Measurements from ENCODE around the gene TIMM17A. TPM values are rescaled to one million over a fixed set of nuclear protein-coding genes. Genes with fewer than 3 reads are reported as not detected.

The TIMM17A gene
- 71.1 and 85.0 TPM in 2 replicates for total RNA-seq (2014; rRNA removed; shearing (Covaris generic))

DNA sequence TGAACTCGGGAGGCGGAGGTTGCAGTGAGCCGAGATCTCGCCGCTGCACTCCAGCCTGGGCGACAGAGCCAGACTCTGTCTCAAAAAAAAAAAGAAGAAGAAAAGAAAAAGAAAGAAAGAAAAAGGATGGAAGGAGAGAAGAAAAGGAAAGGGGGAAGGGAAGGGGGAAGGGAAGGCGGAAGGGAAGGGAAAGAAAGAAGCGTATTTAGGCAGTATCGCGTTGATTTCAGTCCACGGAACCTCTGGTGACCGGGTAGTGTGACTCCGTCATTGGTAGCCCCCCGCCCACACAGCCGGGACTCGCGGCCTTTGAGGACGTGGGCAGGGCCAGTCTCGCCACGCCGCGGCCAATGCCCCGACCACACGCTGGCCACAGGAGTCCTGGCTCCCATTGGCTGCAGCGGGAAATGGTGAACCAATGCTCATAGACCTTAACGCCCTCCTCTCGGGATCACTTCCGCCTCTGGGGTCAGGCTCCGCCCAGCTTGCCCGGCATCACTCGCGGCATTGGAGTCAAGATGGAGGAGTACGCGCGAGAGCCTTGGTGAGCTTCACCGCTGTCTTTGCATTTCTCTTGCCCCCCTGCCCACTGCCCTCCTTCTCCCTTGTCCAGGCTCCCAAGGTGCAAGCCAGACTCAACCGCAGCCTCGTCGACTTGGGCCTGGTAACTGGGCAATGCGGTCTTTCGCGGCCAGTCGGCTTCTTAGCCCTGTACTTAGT lies at the start of gene TIMM17A:
TSS of gene TIMM17A (plus strand) at position 495 of the 720 bp plus-strand sequence. CDS start at position 519, 24 bp downstream.
- DNase-seq (ENCODE audit: low spot score) = peak; percentile 99
- in situ Hi-C loops (cut with HindIII; ENCODE audit: low sequenced_read_pairs) = no loop called here

DNA sequence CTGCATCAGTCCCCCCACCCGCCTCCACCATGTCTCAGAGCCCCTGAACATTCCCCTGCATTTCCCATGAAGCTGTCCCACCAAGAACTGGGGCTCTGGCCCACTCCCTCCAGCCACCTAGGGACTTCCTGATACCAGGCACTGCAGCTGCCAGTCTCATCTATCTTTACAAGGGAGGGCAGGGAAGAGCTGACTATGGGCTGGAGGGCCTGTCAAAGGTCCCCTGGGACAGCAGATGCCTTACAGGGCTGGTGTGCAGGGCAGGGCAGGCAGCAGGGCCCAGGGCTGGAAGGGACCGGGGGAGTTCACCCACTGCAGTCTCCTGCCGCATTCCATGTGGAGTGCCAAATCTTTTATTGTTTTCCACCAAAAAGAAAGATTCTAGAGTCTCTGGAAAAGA lies 49.0 kb upstream of the TIMM17A start:
- in situ Hi-C loops (cut with HindIII; ENCODE audit: low sequenced_read_pairs) = no loop called here
- no peak for DNase-seq (ENCODE audit: low spot score)

- no peak for DNase-seq (ENCODE audit: low spot score)
- in situ Hi-C loops (cut with HindIII; ENCODE audit: low sequenced_read_pairs) = no loop called here
Measured at GRCh38 chr1:201907621-201908020, 47.7 kb upstream of the TIMM17A start.

DNA sequence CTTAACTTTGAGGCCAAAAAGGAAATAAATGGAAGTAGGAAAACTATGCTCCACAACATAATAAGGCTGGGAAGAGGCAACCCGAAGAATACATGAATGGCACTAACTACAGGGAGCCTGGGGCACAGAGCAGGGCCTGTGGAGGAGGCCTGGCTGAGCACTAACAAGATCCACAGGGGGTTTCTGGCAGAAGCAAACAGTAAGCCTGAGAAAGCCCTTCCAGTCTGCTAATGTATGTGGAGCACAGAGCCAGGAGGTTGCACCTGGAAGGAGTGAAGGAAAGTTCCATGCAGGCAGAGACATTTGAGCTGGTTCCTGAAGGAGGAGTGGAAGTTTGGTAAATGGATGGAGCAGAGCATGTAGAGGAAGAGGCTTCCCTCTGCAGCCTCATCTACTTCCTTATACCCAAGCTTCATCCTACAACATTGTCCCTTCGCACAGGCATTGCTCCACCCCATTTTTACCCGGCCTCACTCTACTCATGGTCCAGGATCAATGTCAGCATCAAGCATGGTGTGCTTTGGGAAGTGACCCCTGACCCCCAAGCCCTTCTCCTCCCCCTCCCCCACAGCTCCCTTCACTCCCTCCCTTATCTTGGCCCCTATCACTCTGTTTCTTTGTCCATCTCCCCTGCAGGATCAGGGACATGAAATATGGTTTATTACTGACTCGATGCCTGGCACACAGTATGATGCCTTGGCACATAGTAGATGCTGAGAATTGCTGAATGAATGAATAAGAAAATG lies 43.3 kb upstream of the TIMM17A start:
- DNase-seq (ENCODE audit: low spot score) = no peak

DNA sequence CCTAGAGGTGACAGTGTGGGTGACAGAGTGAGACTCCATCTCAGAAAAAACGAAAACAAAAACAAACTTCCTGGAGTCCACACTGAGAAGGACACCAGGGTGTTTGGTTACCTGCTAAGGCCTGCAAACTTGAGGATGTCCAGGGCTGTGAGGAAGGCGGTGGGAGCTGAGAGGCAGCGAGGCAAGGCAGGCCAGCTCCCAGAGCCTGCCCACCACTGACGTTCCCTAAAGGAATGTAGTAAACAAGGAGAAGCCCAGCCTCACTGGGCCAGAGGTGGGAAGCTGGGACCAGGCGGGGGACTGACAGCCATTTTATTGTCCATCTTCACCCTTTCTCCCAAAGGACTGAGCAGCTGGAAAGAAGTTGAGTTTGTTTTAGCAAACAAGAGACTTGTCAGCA lies 42.5 kb upstream of the TIMM17A start:
- DNase-seq (ENCODE audit: low spot score) = no peak
- in situ Hi-C loops (cut with HindIII; ENCODE audit: low sequenced_read_pairs) = no loop called here

More for the DNA sequence above, 43.3 kb upstream of the TIMM17A start:
- in situ Hi-C loops (cut with HindIII; ENCODE audit: low sequenced_read_pairs) = no loop called here

DNA sequence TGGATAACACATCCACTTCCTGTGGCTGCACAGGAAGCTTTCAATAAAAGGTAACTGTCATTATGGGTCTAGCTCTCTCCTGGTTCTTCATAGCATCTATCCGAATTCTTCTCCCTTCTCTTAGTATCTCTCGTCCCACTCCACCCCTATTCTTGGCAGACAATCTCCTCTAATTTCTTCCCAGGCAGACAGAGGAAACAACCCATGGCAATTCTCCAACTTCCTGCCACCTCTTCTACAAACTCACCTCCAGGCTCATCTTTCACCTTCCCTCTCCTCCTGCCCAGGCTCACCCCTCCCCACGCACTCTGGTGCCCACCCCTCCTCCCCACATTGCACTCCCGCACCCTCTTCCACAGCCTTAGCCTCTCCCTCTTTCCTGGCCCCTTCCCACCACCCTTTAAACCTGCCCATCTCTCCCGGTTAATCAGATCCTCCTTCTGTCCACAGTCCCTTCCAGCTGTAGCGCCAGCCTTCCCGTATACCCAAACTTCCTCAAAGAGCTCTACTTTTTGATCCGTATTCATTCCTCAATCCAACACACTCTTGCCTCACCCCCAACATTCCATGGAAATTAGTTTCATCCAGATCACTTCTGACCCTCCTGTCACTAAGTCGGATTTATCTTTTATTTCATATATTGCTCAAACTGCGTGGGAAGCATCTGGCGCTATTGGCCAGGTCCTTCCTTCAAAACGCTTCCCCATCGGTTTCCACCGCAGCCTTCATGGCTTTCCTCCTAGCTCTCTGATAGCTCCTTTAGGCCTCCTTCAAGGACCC lies 40.7 kb upstream of the TIMM17A start:
- in situ Hi-C loops (cut with HindIII; ENCODE audit: low sequenced_read_pairs) = no loop called here
- no peak for DNase-seq (ENCODE audit: low spot score)

DNA sequence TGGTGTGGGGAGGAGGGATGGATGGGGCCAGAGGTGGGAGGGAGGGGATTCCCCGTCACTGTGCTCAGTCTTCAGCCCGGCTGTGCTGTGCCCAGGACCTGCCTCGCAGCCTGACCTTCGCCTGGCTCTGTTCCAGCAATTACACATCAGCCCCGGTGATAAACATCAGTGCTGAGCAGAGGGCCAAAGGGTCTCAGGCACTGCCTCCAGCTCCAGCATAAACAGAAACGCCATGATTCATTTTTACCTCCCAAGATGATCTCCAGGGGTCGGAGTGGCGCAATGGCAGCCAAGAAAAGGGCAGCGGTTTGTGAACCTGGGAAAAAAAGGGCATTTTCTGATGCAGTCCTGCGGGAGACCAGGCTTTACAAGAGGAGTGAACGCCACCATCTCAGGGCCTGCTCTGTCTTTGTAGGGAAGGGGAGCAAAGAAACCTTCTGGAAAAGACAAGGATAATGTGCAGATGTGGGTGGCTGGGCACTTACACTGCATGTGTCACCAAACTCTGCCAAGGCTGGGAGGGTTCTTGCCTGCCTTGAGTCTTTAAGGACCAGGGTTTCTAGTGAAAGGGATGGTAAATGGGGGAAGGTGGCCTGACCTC lies 38.6 kb upstream of the TIMM17A start:
- in situ Hi-C loops (cut with HindIII; ENCODE audit: low sequenced_read_pairs) = no loop called here
- no peak for DNase-seq (ENCODE audit: low spot score)

- in situ Hi-C loops (cut with HindIII; ENCODE audit: low sequenced_read_pairs) = no loop called here
- DNase-seq (ENCODE audit: low spot score) = no peak
Measured at GRCh38 chr1:201917362-201918033, 37.8 kb upstream of the TIMM17A start.

DNA sequence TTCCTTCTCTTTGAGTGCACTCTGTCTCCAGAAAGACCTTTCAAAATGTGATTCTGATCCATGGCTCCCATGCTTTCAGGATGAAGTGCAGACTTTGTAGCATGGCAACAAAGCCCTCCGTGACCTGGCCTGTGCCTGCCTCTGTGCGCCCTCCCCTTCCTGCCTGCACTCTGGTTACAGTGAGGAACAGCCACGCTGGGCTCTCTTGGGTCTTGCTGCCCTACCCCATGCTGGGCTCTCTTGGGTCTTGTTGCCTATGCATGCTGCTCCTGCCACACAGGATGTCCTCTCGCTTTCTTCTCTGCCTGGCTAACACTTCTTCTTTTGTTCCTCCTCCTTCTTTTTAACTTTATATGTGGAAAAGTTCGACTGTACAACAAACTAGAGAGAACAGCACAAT lies 37.0 kb upstream of the TIMM17A start:
- no peak for DNase-seq (ENCODE audit: low spot score)
- in situ Hi-C loops (cut with HindIII; ENCODE audit: low sequenced_read_pairs) = no loop called here

GRCh38 chr1:201921952-201922558 lies 33.2 kb upstream of the TIMM17A start:
- no peak for DNase-seq (ENCODE audit: low spot score)
- in situ Hi-C loops (cut with HindIII; ENCODE audit: low sequenced_read_pairs) = no loop called here

DNA sequence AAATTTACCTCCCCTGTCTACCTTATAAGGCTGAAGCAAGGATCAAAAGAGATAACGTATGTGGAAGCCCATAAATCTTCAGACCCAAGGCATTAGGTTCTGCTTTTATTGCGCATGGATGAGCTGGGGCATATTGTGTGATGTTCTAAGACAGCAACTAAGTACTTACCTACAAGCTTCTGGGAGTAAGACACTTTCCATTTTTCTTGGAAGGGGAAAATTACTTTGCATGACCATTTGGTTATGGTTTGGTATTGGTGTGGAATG lies 30.1 kb upstream of the TIMM17A start:
- in situ Hi-C loops (cut with HindIII; ENCODE audit: low sequenced_read_pairs) = no loop called here

GRCh38 chr1:201925981-201926645 lies 29.2 kb upstream of the TIMM17A start:
- DNase-seq (ENCODE audit: low spot score) = no peak
- in situ Hi-C loops (cut with HindIII; ENCODE audit: low sequenced_read_pairs) = no loop called here

More for the DNA sequence above, 30.1 kb upstream of the TIMM17A start:
- DNase-seq (ENCODE audit: low spot score) = no peak

- in situ Hi-C loops (cut with HindIII; ENCODE audit: low sequenced_read_pairs) = no loop called here
- DNase-seq (ENCODE audit: low spot score) = no peak
Measured at GRCh38 chr1:201928266-201928665, 27.0 kb upstream of the TIMM17A start.

- no peak for DNase-seq (ENCODE audit: low spot score)
- in situ Hi-C loops (cut with HindIII; ENCODE audit: low sequenced_read_pairs) = no loop called here
Measured at GRCh38 chr1:201930137-201930536, 25.2 kb upstream of the TIMM17A start.

DNA sequence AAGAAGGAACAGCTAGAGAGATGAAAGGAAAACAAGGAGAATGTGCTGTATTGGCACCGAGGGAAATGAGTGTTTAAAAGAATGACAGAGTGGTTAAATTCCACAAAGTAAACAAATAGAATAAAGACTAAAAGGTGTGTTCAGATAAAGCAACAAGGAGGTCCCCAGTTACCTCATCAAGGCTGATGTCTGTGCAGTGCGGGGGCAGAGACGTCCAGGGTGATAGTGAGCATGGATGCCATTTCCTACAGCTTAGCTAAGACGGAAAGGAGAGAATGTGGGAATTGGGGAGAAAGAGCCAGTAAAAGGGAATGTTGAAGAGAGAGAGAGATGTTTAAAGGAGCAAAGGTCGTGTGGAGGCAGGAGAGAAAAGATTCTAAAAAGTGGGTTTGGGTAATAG lies 24.5 kb upstream of the TIMM17A start:
- DNase-seq (ENCODE audit: low spot score) = no peak
- in situ Hi-C loops (cut with HindIII; ENCODE audit: low sequenced_read_pairs) = no loop called here

- in situ Hi-C loops (cut with HindIII; ENCODE audit: low sequenced_read_pairs) = no loop called here
- no peak for DNase-seq (ENCODE audit: low spot score)
Measured at GRCh38 chr1:201933840-201934430, 21.4 kb upstream of the TIMM17A start.

GRCh38 chr1:201937624-201938213 lies 17.6 kb upstream of the TIMM17A start:
- no peak for DNase-seq (ENCODE audit: low spot score)
- in situ Hi-C loops (cut with HindIII; ENCODE audit: low sequenced_read_pairs) = no loop called here

All from G401 (cell line).